ENCODE data around the gene KIF5B. TPM values are rescaled to one million over a fixed set of nuclear protein-coding genes. Genes with fewer than 3 reads are reported as not detected.

KIF5B gene
- total and polyA plus RNA-seq, 2 of the 8 experiments (the other 6 are each of a cell fraction or from before 2014, with no cell fraction given) = 9.8 to 68.4 TPM

DNA sequence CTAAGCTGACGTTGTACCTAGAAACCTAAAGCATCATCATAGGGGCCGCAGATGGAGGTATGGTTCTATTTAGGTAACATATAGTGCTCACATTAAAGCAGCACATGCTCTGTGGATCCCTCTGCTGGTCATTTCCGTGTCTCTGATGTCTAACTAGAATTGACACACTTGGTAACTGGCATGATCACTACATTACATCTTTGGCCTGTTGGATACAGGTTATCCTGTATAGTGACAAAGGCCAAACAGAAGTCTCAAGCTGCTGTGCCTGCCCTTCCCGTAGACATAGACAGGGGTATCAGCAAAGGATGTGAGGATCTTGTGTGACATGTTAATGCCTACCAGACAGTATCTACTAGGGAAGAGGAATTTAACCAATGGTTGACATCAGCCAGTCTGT, 51.2 kb downstream of the KIF5B start:
- FAIRE-seq = no peak
- no peak overlapping the region for H2BK15ac ChIP-seq (ENCODE audit: low read length)
- H3K9ac ChIP-seq (replicated peaks in 1 of 4; ENCODE audit: extremely low read depth in 1 of 4, low read depth in 3 of 4, low read length in 3 of 4) = no peak overlapping the region
- H3K4me1 ChIP-seq (replicated peaks in 1 of 4; ENCODE audit: control insufficient read depth in 3 of 4, insufficient read depth in 4 of 4, low read length in 3 of 4) = peaks cover 6 to 24% (median 15%) of the 10 kb centered on the region in 4 experiments; a peak in 6 of 7 replicates
- no peaks in the 10 kb centered on the region for H3K27me3 ChIP-seq (replicated peaks in 1 of 4; ENCODE audit: control insufficient read depth in 3 of 4, extremely low read depth in 1 of 4, insufficient read depth in 3 of 4, low read length in 3 of 4)
- no peak overlapping the region for H4K8ac ChIP-seq (ENCODE audit: extremely low read depth, insufficient read depth, low read length)
- H3K4me2 ChIP-seq (ENCODE audit: insufficient read depth in 1 of 2, low read depth in 2 of 2, low read length in 2 of 2) = no peak overlapping the region
- peaks cover 0 to 2% of the 10 kb centered on the region in 2 experiments for H4K20me1 ChIP-seq (replicated peaks in 1 of 2; ENCODE audit: control insufficient read depth in 1 of 2, insufficient read depth in 2 of 2, low read length in 2 of 2)
- no peak overlapping the region for H2BK120ac ChIP-seq (replicated peaks; ENCODE audit: low read depth, low read length)
- no peak overlapping the region for H3K18ac ChIP-seq (ENCODE audit: extremely low read depth, low read length)
- no peak overlapping the region for H4K91ac ChIP-seq (replicated peaks; ENCODE audit: insufficient read length, low read length)
- H2BK20ac ChIP-seq (ENCODE audit: low read length) = no peak overlapping the region
- H2AK5ac ChIP-seq (ENCODE audit: low read depth, low read length) = no peak overlapping the region
- CTCF ChIA-PET (ENCODE audit: partially characterized antibody) = interaction anchor here (0.8 to 6.3 kb wide), 19 partner anchors 9 to 330 kb away, joined by 3 to 52 read pairs (median 4); no protein-coding TSS in a partner anchor
- DNase-seq (ENCODE audit: low read depth in 1 of 2, low spot score in 2 of 2) = peak in 1 of 2 experiments; percentile 57
- no peak overlapping the region for H4K5ac ChIP-seq (ENCODE audit: insufficient read length, low read depth, low read length)
- no peaks in the 10 kb centered on the region for H3K79me2 ChIP-seq (ENCODE audit: control insufficient read depth in 1 of 2, insufficient read depth in 2 of 2, low read length in 2 of 2)
- peaks cover 0 to 12% (median 3%) of the 10 kb centered on the region in 4 experiments; a peak in 3 of 8 replicates for H3K36me3 ChIP-seq (ENCODE audit: control insufficient read depth in 2 of 4, insufficient read depth in 4 of 4, low read length in 3 of 4)
- no peak overlapping the region; the same call in 1 of the 2 replicates for H2BK12ac ChIP-seq (ENCODE audit: low read depth, low read length)
- H3K14ac ChIP-seq (ENCODE audit: insufficient read length) = no peak overlapping the region
- no peak overlapping the region for H3K27ac ChIP-seq (ENCODE audit: low read depth, low read length)
- H3K9me3 ChIP-seq (ENCODE audit: insufficient read depth in 2 of 2, low read depth in 1 of 2, low read length in 1 of 2) = no peaks in the 10 kb centered on the region
- no peak overlapping the region for H3K4me3 ChIP-seq (ENCODE audit: extremely low read depth in 1 of 4, insufficient read depth in 2 of 4, low read depth in 3 of 4, low read length in 4 of 4)
- H2BK5ac ChIP-seq (ENCODE audit: low read depth, low read length) = no peak overlapping the region
- WGBS, 2 experiments (ENCODE audit: extremely low coverage in 1 of 2, insufficient coverage in 1 of 2, insufficient read length in 1 of 2, insufficient replicate concordance in 2 of 2, low coverage in 1 of 2, low lambda C conversion rate in 2 of 2, missing lambda C conversion rate in 1 of 2) = 69% methylated on average over 4 of the region's 4 CpGs; no CpG with 5 or more reads in 1 of the 2 experiments
- POLR2A ChIA-PET (ENCODE audit: partially characterized antibody) = interaction anchor here (0.6 to 2.5 kb wide), 7 partner anchors 9 to 98 kb away, joined by 3 to 10 read pairs (median 4); partner anchors contain the start of gene KIF5B
- no peaks in the 10 kb centered on the region for H3K79me1 ChIP-seq (ENCODE audit: low read depth, low read length)
- no peaks in the 10 kb centered on the region for H3K23me2 ChIP-seq (ENCODE audit: low read depth, low read length)
- H3K23ac ChIP-seq (ENCODE audit: insufficient read length) = no peak overlapping the region
- H3K56ac ChIP-seq (replicated peaks; ENCODE audit: insufficient read length, low read depth, low read length) = no peak overlapping the region
- no peak overlapping the region for H2AFZ ChIP-seq (ENCODE audit: low read length)
- H3K4ac ChIP-seq (replicated peaks; ENCODE audit: insufficient read length, low read depth, low read length) = no peak overlapping the region
- no peak for TF ChIP-seq GTF2F1 (IDR thresholded peaks at IDR 0.05; ENCODE audit: borderline replicate concordance, low read depth, low read length)
- peak in 2 of 3 experiments; percentile 55 to 77; a peak in 3 of 4 replicates for TF ChIP-seq CTCF (IDR thresholded peaks at IDR 0.05; ENCODE audit: control extremely low read depth in 1 of 3, insufficient read depth in 1 of 3, low read depth in 1 of 3, low read length in 3 of 3)
- TF ChIP-seq SUZ12 (IDR thresholded peaks at IDR 0.05; ENCODE audit: low read length) = no peak
- TF ChIP-seq, protein P1, sequence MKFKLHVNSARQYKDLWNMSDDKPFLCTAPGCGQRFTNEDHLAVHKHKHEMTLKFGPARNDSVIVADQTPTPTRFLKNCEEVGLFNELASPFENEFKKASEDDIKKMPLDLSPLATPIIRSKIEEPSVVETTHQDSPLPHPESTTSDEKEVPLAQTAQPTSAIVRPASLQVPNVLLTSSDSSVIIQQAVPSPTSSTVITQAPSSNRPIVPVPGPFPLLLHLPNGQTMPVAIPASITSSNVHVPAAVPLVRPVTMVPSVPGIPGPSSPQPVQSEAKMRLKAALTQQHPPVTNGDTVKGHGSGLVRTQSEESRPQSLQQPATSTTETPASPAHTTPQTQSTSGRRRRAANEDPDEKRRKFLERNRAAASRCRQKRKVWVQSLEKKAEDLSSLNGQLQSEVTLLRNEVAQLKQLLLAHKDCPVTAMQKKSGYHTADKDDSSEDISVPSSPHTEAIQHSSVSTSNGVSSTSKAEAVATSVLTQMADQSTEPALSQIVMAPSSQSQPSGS (IDR thresholded peaks at IDR 0.05; ENCODE audit: low read length) = no peak
- no peak for TF ChIP-seq USF2 (IDR thresholded peaks at IDR 0.05; ENCODE audit: low read length)
- no peak for TF ChIP-seq ASH2L (IDR thresholded peaks at IDR 0.05; ENCODE audit: low read length)
- no peak for TF ChIP-seq PHF8 (conservative IDR thresholded peaks at IDR 0.05; ENCODE audit: low read depth, low read length)
